Measurements from ENCODE around the gene PCDHA4.

Gene PCDHA4

GRCh38 chr5:140855772-140856674 lies 49.2 kb downstream of the PCDHA4 start, which contains the start of gene PCDHA10:
PCDHA10 (plus strand) TSS chr5:140855897; CDS start chr5:140856049, 152 bp downstream.
- no peak for DNase-seq (ENCODE audit: low read depth)

GRCh38 chr5:140857177-140857986 lies 50.5 kb downstream of the PCDHA4 start:
- no peak for DNase-seq (ENCODE audit: low read depth)

GRCh38 chr5:140857987-140858240 lies 51.0 kb downstream of the PCDHA4 start:
- DNase-seq (ENCODE audit: low read depth), result no peak

GRCh38 chr5:140862441-140863295 lies 55.8 kb downstream of the PCDHA4 start:
- DNase-seq (ENCODE audit: low read depth), result no peak
